HEK293 (cell line): ENCODE results near the gene OR5AU1.

Experiments
- CTCF ChIA-PET: fragments of 350-600 bp; formaldehyde crosslinking; extraction: SDS; loops from one replicate; lab custom pipeline; 2021; ENCODE audit warnings: antibody characterized with exemption; lab: Yijun Ruan, JAX
- POLR2A ChIA-PET: fragments of 300-600 bp; formaldehyde crosslinking; extraction: SDS; loops from one replicate; lab custom pipeline; 2020; ENCODE audit warnings: antibody characterized with exemption, inconsistent platforms; lab: Yijun Ruan, JAX
- H3K27ac ChIP-seq: fragments of 200-500 bp; sonication (Bioruptor generic); 2 replicates; pipeline ENCODE4 v1.5.1; 2014; ENCODE audit warnings: low read depth, low read length, control low read depth, inconsistent platforms; ENCODE audit errors: extremely low read depth
- H3K36me3 ChIP-seq, 2 experiments: fragments of 200-500 bp in 1 of 2; sonication (Bioruptor generic) in 1 of 2; 1 replicate in 1 of 2; 2 replicates in 1 of 2; pipeline ENCODE4 v1.5.1; 2014 to 2017; ENCODE audit warnings: inconsistent platforms in 2 of 2, low read length in 2 of 2; ENCODE audit not compliant: control insufficient read depth in 2 of 2, insufficient read depth in 1 of 2
- H3K4me1 ChIP-seq: fragments of 200-500 bp; sonication (Bioruptor generic); 2 replicates; pipeline ENCODE4 v1.5.1; 2014; ENCODE audit warnings: mild to moderate bottlenecking, low read length, inconsistent platforms; ENCODE audit not compliant: control insufficient read depth, insufficient read depth
- H3K4me3 ChIP-seq: 2 replicates; pipeline ENCODE4 v1.5.1; 2011; ENCODE audit warnings: low read depth, mild to moderate bottlenecking, control low read depth, low read length, moderate library complexity
- H3K9me3 ChIP-seq: fragments of 200-500 bp; sonication (Bioruptor generic); 2 replicates; pipeline ENCODE4 v1.5.1; 2014; ENCODE audit warnings: low read depth, low read length, inconsistent platforms; ENCODE audit not compliant: control insufficient read depth, insufficient read depth
- CTCF ChIP-seq: fragments of 450-650 bp; formaldehyde crosslinking; IDR thresholded peaks from 2 replicates; pipeline ENCODE4 v1.5.1; 2016; ENCODE audit warnings: missing biosample characterization, missing genetic modification characterization
- GLI2 ChIP-seq: fragments of 450-650 bp; formaldehyde crosslinking; IDR thresholded peaks from 2 replicates; pipeline ENCODE4; 2017; ENCODE audit warnings: missing biosample characterization, missing genetic modification characterization, low read depth, borderline replicate concordance
- SP2 ChIP-seq: fragments of 450-650 bp; formaldehyde crosslinking; IDR thresholded peaks from 2 replicates; pipeline ENCODE4 v1.5.1; 2016; ENCODE audit warnings: missing biosample characterization, missing genetic modification characterization
- TSHZ1 ChIP-seq: fragments of 450-650 bp; formaldehyde crosslinking; IDR thresholded peaks from 2 replicates; pipeline ENCODE4 v1.5.1; 2016; ENCODE audit warnings: missing biosample characterization, missing genetic modification characterization, borderline replicate concordance
- ZNF501 ChIP-seq: fragments of 450-650 bp; formaldehyde crosslinking; IDR thresholded peaks from 2 replicates; pipeline ENCODE4 v1.5.1; 2016; ENCODE audit warnings: missing biosample characterization, missing genetic modification characterization
- ZNF677 ChIP-seq: fragments of 450-650 bp; IDR thresholded peaks from 2 replicates; pipeline ENCODE4 v1.5.0; 2018; ENCODE audit warnings: missing biosample characterization, mild to moderate bottlenecking, missing genetic modification characterization, moderate library complexity
- ZNF791 ChIP-seq: fragments of 450-650 bp; formaldehyde crosslinking; IDR thresholded peaks from 2 replicates; pipeline ENCODE4 v1.5.1; 2016; ENCODE audit warnings: missing biosample characterization, missing genetic modification characterization
- ZNF830 ChIP-seq: fragments of 450-650 bp; IDR thresholded peaks from 2 replicates; pipeline ENCODE4 v1.5.0; 2018; ENCODE audit warnings: missing biosample characterization, missing genetic modification characterization, low read depth, mild to moderate bottlenecking, moderate library complexity
- TF ChIP-seq, protein P1 (sequence below): fragments of 450-650 bp; formaldehyde crosslinking; conservative IDR thresholded peaks from 2 replicates; pipeline ENCODE4 v1.5.1; 2016; ENCODE audit warnings: low read depth, missing biosample characterization, missing genetic modification characterization
- TF ChIP-seq, protein P2 (sequence below): fragments of 450-650 bp; formaldehyde crosslinking; IDR thresholded peaks from 2 replicates; pipeline ENCODE4 v1.5.1; 2016; ENCODE audit warnings: missing biosample characterization, missing genetic modification characterization
- TF ChIP-seq, protein P3 (sequence below): fragments of 450-650 bp; formaldehyde crosslinking; IDR thresholded peaks from 2 replicates; pipeline ENCODE4 v1.5.0; 2017; ENCODE audit warnings: missing biosample characterization, missing genetic modification characterization, borderline replicate concordance

Gene OR5AU1

DNA sequence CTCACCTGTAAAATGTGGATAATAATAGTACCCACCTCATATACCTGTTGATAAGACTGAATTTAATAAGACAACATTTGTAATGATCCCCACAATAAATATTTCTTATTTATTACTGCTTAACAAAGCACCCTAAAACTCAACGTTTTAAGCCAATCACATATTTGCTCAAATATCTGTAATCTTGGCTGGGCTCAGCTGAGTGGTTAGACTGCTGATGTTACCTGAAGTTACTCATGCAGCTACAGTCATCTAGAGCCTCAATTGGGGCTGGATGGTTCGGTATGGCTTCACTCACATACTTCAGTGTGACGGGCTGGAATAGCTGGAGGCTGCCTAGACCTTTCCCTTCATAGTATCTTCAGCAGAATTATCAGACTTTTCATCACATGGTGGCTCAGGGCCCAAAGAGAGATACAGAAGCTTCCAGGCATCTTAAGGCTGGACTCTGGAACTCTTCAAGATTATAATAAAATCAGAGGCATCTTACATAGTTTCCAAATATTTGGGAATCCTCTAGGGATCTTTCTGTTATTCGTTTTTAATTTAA is 4.3 kb upstream of the OR5AU1 start:
- ChIA-PET CTCF (no interaction called here), POLR2A (no interaction called here)

More for the DNA sequence above, 4.3 kb upstream of the OR5AU1 start:
- Histone ChIP-seq H3K4me1 (no peaks in the 10 kb centered on the region), H3K27ac (no peak overlapping the region), H3K4me3 (no peak overlapping the region), H3K9me3 (no peaks in the 10 kb centered on the region), H3K36me3 (no peaks in the 10 kb centered on the region)
- TF ChIP-seq CTCF (tag by site-specific recombination) (no peak), GLI2 (tag by site-specific recombination) (no peak), TSHZ1 (no peak), ZNF677 (tag by site-specific recombination) (no peak), ZNF791 (no peak), ZNF501 (no peak), ZNF830 (no peak), SP2 (tag by site-specific recombination) (no peak)
- TF ChIP-seq, protein P1, sequence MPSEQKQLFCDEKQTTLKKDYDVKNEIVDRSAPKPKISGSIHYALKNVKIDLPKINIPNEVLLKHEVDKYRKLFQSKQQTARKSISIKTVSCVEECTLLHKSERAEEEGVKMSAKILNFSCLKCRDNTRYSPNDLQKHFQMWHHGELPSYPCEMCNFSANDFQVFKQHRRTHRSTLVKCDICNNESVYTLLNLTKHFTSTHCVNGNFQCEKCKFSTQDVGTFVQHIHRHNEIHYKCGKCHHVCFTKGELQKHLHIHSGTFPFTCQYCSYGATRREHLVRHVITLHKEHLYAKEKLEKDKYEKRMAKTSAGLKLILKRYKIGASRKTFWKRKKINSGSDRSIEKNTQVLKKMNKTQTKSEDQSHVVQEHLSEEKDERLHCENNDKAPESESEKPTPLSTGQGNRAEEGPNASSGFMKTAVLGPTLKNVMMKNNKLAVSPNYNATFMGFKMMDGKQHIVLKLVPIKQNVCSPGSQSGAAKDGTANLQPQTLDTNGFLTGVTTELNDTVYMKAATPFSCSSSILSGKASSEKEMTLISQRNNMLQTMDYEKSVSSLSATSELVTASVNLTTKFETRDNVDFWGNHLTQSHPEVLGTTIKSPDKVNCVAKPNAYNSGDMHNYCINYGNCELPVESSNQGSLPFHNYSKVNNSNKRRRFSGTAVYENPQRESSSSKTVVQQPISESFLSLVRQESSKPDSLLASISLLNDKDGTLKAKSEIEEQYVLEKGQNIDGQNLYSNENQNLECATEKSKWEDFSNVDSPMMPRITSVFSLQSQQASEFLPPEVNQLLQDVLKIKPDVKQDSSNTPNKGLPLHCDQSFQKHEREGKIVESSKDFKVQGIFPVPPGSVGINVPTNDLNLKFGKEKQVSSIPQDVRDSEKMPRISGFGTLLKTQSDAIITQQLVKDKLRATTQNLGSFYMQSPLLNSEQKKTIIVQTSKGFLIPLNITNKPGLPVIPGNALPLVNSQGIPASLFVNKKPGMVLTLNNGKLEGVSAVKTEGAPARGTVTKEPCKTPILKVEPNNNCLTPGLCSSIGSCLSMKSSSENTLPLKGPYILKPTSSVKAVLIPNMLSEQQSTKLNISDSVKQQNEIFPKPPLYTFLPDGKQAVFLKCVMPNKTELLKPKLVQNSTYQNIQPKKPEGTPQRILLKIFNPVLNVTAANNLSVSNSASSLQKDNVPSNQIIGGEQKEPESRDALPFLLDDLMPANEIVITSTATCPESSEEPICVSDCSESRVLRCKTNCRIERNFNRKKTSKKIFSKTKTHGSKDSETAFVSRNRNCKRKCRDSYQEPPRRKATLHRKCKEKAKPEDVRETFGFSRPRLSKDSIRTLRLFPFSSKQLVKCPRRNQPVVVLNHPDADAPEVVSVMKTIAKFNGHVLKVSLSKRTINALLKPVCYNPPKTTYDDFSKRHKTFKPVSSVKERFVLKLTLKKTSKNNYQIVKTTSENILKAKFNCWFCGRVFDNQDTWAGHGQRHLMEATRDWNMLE: no peak
- TF ChIP-seq, protein P2, sequence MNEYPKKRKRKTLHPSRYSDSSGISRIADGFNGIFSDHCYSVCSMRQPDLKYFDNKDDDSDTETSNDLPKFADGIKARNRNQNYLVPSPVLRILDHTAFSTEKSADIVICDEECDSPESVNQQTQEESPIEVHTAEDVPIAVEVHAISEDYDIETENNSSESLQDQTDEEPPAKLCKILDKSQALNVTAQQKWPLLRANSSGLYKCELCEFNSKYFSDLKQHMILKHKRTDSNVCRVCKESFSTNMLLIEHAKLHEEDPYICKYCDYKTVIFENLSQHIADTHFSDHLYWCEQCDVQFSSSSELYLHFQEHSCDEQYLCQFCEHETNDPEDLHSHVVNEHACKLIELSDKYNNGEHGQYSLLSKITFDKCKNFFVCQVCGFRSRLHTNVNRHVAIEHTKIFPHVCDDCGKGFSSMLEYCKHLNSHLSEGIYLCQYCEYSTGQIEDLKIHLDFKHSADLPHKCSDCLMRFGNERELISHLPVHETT: no peak
- TF ChIP-seq, protein P3, sequence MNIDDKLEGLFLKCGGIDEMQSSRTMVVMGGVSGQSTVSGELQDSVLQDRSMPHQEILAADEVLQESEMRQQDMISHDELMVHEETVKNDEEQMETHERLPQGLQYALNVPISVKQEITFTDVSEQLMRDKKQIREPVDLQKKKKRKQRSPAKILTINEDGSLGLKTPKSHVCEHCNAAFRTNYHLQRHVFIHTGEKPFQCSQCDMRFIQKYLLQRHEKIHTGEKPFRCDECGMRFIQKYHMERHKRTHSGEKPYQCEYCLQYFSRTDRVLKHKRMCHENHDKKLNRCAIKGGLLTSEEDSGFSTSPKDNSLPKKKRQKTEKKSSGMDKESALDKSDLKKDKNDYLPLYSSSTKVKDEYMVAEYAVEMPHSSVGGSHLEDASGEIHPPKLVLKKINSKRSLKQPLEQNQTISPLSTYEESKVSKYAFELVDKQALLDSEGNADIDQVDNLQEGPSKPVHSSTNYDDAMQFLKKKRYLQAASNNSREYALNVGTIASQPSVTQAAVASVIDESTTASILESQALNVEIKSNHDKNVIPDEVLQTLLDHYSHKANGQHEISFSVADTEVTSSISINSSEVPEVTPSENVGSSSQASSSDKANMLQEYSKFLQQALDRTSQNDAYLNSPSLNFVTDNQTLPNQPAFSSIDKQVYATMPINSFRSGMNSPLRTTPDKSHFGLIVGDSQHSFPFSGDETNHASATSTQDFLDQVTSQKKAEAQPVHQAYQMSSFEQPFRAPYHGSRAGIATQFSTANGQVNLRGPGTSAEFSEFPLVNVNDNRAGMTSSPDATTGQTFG (tag by site-specific recombination): no peak
